ENCODE data around the gene APMAP. TPM values are rescaled to one million over a fixed set of nuclear protein-coding genes. Genes with fewer than 3 reads are reported as not detected.

APMAP gene
- total and polyA plus RNA-seq, 2 of the 13 experiments (the other 11 are each of a cell fraction or from before 2014, with no cell fraction given): 168 to 214 TPM

DNA sequence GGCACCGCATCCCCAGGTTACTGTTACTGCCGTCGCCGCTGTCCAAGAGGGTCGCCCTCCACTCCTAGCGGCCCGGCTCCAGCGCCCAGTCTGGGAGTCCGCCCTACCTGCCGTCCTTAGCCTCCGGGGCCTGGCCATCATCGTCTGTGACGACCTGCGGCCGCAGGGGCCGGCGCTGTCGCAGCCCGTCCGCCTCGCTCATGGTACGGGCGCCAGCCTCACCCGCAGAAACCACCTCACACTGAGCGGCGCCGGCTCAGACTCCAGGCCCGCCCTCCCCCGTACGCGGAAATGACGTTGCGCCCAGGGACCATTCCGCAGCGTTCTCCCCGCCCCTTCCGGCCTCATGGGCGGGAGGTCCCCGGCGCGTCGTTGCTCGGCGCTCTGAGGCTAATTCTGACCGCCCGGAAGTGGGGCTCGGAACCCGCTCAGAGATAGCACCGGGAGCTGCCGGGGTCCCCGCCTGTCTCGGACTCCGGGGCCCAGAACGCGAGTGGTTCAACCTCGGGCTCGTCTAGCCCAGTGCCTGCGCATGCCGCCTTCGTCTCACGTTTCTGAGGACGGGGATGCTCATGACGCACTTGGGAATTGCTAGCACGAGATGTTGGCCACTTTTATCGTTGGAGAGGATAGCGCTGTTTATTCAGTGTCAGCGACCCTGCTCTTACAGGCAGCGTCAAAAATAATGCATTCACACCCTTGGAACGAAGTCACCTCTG, at the start of gene APMAP (continued):
- TF ChIP-seq RAD51 (IDR thresholded peaks at IDR 0.05; ENCODE audit: borderline replicate concordance) (no peak), JUND (CRISPR knock-in tag; IDR thresholded peaks at IDR 0.05) (no peak; the same call in 1 of the 2 replicates), HNRNPH1 (optimal IDR thresholded peaks at IDR 0.05; ENCODE audit: low read depth, low read length) (no peak), ZNF484 (CRISPR knock-in tag; IDR thresholded peaks at IDR 0.05; ENCODE audit: borderline replicate concordance, low read depth) (no peak), ZNF335 (CRISPR knock-in tag; IDR thresholded peaks at IDR 0.05) (peak; percentile 97), POLR2A (IDR thresholded peaks at IDR 0.05; ENCODE audit: insufficient read depth in 1 of 2, low read depth in 2 of 2, low read length in 2 of 2) (peak; percentile 93 to 97), ZNF205 (CRISPR knock-in tag; IDR thresholded peaks at IDR 0.05) (peak; percentile 82), CREB1 (IDR thresholded peaks at IDR 0.05) (peak; percentile 96), CREB1 (CRISPR knock-in tag; IDR thresholded peaks at IDR 0.05) (peak; percentile 98), RFXANK (CRISPR knock-in tag; IDR thresholded peaks at IDR 0.05) (peak; percentile 92), MATR3 (CRISPR knock-in tag; IDR thresholded peaks at IDR 0.05) (no peak), CENPT (CRISPR knock-in tag; IDR thresholded peaks at IDR 0.05; ENCODE audit: low read depth) (peak; percentile 19; the same call in 1 of the 2 replicates), AHDC1 (CRISPR knock-in tag; IDR thresholded peaks at IDR 0.05; ENCODE audit: borderline replicate concordance) (no peak; the same call in 1 of the 2 replicates), ZNF850 (CRISPR knock-in tag; conservative IDR thresholded peaks at IDR 0.05) (no peak), ZNF589 (CRISPR knock-in tag; conservative IDR thresholded peaks at IDR 0.05) (peak; percentile 83; the same call in 1 of the 2 replicates), CREBL2 (CRISPR knock-in tag; IDR thresholded peaks at IDR 0.05; ENCODE audit: borderline replicate concordance) (peak; percentile 98; the same call in 1 of the 2 replicates), ISX (CRISPR knock-in tag; conservative IDR thresholded peaks at IDR 0.05) (peak; percentile 94), GATAD1 (CRISPR knock-in tag; IDR thresholded peaks at IDR 0.05) (peak; percentile 94), SOX13 (IDR thresholded peaks at IDR 0.05) (peak; percentile 64; the same call in 1 of the 2 replicates), SOX13 (CRISPR knock-in tag; conservative IDR thresholded peaks at IDR 0.05 in 1 of 2, IDR thresholded peaks at IDR 0.05 in 1 of 2) (peak in 1 of 2 experiments; percentile 55; a peak in 1 of 4 replicates)
- TF ChIP-seq, protein P1, sequence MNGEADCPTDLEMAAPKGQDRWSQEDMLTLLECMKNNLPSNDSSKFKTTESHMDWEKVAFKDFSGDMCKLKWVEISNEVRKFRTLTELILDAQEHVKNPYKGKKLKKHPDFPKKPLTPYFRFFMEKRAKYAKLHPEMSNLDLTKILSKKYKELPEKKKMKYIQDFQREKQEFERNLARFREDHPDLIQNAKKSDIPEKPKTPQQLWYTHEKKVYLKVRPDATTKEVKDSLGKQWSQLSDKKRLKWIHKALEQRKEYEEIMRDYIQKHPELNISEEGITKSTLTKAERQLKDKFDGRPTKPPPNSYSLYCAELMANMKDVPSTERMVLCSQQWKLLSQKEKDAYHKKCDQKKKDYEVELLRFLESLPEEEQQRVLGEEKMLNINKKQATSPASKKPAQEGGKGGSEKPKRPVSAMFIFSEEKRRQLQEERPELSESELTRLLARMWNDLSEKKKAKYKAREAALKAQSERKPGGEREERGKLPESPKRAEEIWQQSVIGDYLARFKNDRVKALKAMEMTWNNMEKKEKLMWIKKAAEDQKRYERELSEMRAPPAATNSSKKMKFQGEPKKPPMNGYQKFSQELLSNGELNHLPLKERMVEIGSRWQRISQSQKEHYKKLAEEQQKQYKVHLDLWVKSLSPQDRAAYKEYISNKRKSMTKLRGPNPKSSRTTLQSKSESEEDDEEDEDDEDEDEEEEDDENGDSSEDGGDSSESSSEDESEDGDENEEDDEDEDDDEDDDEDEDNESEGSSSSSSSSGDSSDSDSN (CRISPR knock-in tag; IDR thresholded peaks at IDR 0.05): peak; percentile 98

All from HepG2 (cell line).